Left renal cortex interstitium (tissue), 4 donors: ENCODE results near the gene IRF5. TPM values are rescaled to one million over a fixed set of nuclear protein-coding genes. Genes with fewer than 3 reads are reported as not detected.

Experiments
- DNase-seq, 4 donors: peaks; one replicate each; pipeline ENCODE4 v3.0.0-alpha.2; 2013; ENCODE audit warnings: low read depth in 4 of 4, low spot score in 2 of 4, missing footprints in 1 of 4
- polyA plus RNA-seq, 4 donors: library from polyadenylated mRNA; unstranded; fragments of 120-200 nt; gene quantifications; one replicate each; pipeline ENCODE4 v1.2.1, GENCODE V29; 2013; ENCODE audit not compliant: insufficient read length in 4 of 4

Gene IRF5, protein sequence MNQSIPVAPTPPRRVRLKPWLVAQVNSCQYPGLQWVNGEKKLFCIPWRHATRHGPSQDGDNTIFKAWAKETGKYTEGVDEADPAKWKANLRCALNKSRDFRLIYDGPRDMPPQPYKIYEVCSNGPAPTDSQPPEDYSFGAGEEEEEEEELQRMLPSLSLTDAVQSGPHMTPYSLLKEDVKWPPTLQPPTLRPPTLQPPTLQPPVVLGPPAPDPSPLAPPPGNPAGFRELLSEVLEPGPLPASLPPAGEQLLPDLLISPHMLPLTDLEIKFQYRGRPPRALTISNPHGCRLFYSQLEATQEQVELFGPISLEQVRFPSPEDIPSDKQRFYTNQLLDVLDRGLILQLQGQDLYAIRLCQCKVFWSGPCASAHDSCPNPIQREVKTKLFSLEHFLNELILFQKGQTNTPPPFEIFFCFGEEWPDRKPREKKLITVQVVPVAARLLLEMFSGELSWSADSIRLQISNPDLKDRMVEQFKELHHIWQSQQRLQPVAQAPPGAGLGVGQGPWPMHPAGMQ
- 10 to 100 TPM in 2 of 4 donors, 1 to 10 TPM in 2; 8.9 to 14.1 (median 10.8) TPM for polyA plus RNA-seq

DNA sequence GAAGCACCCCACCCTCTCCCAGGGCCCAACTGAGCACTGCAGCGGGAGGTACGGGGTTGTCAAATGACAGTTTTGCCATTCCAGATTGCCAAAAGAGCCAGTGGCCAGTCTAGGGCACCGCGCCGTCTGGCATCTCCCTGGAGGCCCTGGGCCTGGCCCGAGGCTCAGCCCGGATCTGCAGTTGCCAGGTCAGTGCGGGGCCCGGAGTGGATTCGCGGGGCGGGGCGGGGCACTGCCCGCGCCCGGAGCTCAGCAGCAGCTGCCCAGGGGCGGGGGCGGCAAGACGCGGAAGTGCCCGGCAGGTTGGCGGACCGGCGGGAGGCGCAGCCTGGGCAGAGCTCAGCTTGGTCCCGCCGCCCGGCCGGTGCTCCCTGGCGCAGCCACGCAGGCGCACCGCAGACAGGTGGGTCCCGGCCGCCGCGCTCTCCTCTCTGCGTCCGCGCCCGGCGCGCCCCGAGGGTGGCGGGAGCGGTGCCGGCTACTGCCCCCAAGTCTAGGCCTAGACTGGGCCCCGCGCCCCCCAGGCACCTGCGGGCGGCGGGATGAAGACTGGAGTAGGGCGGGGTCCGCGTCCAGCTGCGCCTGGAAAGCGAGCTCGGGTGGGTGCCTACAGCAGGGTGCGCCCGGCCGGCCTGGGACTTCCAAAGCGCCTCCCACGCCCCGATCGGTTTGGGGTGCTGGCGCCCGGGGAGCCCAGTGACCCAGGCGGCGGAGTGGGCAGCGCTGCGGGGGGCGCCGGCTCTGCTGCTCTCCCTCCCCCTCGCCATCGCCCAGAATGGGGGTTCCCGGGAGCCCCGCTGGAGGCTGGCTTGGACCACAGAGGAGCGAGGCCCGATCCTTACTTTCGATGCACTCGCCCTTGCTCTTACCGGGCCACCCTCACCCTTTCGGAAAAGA lies at the start of gene IRF5:
Gene IRF5 (plus strand): TSS at position 281 of the 897 bp plus-strand sequence. CDS start 4,155 bp downstream, outside the sequence.
- DNase-seq: no peak

DNA sequence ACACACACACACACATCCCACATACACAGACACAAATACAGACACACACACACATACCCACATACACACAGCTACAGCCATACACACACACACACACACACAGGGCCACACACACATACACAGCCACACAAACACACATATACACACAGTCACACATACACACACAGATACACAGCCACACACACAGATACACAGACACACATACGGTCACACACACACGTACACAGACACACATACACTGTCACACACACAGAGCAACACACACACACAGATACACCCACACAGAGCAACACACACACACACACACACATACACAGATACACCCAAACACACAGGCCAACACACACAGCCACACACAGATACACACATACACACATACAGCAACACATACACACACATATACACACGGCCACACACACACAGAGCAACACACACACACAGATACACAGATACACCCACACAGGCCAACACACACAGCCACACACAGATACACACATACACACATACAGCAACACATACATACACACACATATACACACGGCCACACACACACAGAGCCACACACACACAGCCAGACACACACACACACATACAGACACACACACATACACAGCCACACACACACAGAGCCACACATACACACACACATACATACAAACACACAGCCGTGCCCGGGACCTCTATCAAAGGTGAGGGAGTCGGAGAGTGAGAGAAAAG lies 49.5 kb upstream of the IRF5 start:
- no peak for DNase-seq

DNA sequence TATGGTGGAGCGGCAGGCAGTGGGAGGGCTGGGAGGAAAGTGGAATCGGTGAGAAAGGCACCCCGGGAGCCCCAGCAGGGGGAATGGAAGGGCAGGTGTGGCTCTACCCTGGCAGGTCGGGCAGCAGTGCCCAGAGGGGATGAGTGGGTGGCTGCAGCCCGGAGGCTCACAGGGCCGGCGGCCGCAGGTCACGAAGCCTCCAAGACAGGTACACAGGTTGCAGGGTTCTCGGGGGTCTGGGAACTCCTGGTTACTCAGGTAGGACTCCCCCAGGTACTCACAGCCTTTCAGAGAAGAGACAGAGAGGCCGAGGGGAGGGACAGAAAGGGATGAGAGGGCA lies 49.0 kb upstream of the IRF5 start:
- no peak for DNase-seq

DNA sequence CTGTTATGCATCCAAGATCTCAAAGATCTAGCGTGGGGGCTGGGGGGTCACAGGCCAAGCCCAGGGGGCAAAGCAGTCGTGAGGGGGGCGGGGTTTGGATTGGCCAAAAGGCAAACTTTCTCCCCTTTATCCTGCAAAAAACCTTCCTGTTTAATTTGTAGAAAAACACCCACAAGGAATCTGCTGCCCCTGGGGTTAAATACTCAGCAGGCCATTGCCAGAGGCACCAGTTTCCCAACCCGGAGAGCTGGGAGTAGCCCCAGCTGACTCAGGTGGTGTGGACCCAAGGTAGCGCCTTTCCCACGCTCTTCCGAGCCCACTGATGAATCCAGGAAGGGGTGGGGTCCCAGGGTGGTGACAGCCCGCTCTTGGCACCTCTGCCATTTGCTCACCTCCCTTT lies 48.6 kb upstream of the IRF5 start:
- DNase-seq: no peak

DNA sequence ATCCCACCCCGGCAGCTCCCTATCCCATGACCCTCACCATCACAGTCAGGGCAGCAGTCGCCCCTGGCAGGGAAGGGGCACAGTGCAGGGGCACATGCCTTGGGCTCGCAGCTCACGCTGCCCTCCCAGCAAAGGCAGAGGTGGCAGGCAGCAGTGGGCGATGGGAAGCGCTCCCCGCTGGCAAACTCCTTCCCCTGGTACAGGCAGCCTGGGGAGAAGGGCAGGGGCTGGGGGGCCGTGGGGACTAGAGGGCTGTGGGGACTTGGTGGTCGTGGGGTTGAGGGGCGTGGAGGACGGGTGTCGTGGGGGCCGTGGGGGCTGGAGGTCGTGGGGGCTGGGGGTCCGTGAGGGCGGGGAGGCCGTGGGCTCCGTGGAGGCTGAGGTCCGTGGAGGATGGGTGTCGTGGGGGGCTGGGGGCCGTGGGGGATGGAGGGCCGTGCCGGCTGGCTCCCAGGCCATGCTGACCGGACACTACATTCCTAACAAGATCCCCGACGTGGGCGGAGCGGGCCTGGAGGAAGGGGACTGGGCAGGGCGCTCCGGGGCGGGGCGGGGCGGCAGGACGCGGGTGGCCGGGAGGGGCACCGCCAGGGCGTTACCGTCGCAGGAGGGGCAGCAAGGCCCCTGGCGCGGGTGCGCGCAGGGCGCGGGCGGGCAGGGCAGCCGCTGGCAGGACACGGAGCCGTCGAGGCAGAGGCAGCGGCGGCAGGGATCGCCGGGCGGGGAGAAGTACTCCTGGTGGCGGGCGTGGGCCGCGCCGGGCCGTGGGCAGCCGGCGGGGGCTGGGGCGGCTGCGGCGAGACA lies 47.2 kb upstream of the IRF5 start:
- DNase-seq: no peak

DNA sequence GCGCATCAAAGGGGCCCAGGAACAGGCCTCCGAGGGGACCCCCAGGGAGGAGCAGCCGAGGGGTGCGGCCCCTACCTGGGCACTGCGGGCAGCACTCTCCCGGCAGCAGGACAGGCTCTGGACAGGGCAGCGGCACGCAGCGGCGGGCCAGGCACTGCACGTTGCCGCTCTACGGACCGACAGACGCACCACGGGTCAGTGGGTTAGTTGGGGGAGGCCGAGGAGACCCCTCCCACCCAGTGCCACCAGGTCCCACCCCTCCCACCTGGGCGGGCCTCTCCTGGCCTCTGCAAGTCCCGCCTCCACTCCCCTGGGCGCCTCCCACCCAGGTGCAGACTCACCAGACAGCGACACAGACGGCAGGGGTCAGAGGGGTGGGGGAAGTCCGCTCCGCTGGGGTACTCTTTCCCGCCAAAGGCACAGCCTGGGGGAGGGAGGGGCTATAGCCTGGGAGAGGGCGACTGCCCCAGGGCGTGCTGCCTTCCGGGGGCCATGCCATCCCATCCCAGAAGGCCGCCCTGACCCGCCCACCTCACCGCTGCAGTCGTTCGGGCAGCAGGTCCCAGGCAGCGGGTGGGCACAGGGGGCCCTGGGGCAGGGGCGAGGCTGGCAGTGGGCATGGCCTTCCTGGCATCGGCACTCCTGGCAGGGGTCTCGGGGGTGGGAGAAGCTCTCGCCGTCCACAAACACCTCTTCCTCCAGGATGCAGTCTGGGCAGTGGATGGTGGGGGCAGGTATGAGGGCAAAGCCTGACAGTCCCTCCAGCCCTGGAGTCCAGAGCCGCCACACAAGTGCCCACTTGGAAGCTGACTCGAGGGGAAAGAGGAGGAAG lies 46.4 kb upstream of the IRF5 start:
- no peak for DNase-seq

DNA sequence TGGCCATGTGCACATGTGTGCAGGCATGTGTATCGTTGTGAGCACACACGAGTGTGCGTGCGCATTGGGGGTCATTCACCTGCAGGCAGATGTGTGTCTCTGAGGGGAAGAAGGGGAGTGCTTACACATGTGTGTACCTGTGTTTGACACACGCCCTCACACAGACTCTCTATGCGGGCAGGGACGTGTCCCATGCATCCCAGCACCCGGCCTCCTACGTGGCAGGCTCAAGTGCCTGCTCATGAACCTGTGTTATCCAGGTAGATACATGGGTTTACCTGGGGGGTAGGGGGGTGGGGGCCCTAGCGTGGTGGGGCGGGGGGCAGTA lies 45.8 kb upstream of the IRF5 start:
- DNase-seq: no peak

DNA sequence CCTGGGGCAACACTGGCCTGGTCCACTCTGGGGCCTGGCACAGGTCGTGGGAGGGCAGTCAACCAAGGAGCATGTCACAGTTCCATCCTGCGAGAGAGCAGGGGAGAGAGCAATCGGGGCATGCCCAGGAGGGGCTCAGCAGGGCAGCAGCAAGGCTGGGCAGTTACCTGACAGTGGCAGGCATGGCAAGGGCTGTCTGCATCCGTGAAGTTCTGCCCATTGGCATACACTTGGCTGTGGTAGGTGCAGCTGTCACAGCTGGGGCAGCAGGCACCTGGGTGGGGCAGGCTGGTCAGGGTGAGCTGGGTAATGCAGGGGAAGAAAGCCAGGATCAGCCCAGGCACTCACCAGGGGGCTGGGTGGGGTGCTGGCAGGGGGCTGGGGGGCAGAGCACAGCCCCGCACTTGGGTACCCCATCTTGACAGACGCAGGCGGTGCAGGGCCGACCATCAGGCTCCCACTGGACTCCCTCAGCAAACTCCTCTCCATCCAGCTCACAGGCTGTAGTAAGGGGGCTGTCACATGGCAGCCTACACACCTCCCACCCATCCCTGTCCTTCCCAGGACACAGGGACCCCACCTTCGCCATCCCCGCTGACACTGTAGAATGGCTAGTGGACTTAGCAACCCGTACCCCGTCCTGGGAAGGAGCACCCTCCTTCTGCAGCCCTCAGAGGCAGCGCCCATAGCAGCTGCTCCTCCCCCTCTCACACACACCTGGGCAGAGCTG lies 45.0 kb upstream of the IRF5 start:
- DNase-seq: no peak

DNA sequence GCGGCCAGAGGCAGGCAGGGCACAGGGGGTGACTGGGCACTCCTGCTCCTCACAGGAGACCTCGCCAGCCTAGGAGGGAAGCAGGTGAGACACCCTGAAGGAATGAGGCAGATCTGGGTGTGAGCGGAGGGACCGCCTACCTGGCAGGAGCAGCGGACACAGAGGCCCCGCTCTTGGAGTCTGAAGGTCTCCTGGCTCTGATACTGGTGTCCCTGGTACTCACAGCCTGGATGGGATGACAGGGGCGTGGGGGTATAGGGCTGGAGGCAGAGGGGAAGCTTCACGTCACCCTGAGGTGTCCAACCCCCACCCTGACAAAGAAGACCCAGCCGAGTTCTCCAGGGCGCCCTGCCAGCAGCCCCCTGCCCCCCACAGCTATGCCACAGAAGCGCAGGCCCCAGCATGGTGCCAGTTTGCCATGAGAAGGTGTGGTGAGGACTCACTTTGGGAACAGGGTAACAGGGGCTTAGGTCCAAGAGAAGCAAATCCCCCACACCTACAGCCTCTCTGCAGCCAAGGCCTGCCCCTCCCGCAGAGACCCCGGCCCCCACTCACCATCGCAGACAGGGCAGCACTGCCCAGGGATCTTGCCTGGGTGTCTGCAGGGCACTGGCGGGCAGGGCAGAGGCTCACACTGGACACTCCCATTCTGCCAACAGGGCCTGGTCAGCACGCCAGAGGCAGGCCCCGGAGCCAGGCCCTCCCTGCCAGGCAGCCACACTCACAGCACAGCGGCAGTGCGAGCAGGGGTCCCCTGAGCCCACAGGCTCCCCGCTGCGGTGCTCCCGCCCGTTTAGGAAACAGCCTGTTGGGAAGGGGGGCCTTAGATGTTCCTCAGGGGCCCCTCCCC lies 44.3 kb upstream of the IRF5 start:
- DNase-seq: no peak

DNA sequence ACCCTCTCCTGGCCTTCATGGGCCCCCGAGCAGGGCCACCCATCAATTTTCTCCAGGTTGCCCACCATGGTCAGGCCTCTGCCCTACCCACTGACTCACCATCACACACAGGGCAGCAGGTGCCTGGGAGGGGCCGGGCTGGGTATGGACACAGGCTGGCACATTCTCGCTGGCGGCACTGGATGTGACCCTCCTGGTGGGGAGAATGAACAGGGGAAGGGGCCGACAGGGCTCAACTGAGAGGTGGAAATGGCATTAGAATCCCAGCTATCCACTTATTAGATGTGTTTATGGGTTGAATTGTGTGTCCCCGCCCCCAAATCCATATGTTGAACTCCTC lies 43.7 kb upstream of the IRF5 start:
- DNase-seq: no peak

DNA sequence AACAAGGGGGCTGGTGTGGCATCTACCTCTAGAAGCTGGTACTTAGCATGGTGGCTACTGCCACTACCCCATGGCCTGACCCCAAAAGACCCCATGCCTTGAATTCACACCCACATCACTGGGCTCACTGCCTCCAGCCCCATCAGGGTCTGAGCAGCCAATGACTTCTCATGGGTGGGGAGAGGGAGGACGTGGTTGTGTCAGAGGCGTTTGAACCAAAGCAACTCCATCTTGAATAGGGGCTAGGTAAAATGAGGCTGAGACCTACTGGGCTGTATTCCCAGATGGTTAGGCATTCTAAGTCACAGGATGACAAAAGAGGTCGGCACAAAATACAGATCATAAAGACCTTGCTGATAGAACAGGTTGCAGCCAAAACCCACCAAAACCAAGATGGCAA lies 42.4 kb upstream of the IRF5 start:
- no peak for DNase-seq

DNA sequence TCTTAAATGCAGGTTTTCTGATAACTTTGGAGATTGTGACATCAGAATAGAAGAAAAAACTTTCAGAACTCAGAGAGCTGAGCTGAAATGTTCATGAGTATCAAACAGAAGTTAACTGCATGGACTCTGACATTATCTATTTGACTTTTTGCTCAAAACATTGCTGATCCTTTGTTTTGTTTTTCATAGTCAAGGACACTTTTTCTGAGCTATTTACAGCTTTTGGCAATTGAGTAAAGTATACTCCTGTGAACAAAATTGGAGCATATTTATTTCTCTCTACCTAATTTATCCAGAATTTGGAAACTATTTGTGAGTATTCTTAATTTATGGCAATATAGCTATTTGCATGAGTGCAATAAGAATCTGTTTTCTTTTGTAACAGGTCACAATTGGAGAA lies 38.3 kb upstream of the IRF5 start:
- DNase-seq: no peak

DNA sequence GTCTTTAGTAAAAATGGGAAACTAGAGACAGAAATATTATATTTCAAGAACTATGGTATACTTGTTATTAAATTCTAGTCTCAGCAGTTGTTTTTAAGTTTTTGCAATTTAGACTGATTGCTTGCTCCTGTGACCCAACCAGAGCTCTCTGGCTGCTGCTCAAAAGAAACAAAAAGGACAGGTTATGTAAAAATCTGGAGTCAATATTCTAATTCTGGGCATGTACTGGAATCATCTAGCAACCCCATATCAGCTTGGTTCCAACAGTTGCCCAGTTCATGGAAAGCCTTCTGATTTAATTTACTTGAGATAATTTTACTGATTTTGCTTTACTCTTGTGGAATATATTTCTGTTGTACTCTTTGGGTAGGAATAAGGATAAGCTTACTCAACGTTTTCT lies 37.5 kb upstream of the IRF5 start:
- DNase-seq: no peak

DNA sequence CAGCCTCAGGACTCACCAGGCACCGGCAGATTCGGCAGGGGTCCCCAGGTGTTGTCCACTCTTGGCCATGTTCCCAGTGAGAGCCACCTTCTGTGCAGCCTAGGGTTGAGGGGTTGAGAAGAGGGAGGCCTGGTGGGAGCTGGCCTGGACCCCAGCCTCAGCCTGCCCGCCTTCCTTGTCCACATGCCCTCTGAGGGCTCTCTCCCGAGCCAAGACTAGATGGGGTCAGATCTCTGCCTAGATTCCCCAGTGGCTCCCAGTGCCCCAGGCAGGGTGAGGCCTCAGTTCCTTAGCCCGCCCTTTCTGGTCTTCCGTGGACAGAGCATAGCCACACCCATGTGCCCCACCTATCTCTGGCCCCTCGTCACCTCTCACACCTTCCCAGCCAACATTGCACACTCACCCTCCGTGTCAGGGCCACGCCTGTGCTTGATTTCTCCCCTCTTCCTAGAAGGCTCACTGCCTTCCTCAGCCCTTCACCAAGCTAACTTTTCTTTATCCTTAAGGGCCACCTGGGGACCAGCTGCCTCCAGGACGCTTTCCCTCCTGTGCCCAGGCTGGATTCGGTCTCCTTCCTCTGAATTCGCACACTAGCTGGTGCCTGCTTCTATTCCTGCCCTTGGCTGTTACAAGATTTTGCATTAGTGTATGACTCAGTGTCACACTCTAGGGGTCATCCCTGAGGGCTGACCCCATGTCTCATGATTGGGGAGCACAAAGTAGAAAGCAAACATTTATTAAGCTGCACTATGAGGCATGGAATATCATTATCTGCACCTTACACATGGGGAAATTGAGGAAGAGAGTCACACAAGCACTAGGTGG lies 34.8 kb upstream of the IRF5 start:
- no peak for DNase-seq

DNA sequence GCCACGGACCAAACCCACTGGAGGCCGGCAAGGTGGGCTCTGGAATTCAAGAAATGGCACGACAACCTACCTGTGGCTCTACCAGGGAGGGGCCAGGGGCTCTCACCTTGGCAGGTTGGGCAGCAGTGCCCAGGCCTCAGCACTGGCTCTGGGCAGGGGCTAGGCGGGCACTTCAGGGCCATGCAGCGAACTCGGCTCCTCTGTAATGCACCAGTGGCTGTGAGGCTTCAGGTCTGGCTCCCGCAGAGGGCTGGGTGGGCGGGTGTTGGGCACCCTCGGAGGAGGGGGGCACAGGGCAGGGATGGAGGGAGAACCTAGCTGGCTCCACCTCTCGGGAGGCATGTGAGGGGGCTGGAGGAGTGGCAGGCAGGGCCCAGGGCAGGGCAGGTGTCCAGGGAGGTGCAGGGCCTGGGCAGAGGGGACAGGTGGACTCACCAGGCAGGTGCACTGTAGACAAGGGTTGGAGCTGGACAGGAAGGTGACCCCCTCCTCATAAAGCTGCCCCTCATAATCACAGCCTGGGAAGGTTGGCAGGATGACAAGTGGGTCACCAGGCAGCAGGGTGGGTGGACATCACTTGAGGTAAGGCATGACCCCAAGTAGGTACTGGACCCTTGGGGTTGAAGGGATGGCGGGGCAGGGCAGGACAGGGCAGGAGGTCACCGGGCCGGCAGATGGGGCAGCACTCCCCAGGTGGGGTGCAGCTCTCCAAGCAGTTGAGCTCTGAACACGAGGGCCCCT lies 33.9 kb upstream of the IRF5 start:
- DNase-seq: no peak
